Measurements from ENCODE around the gene DPYD.

The DPYD gene

GRCh38 chr1:97901017-97901658 lies 19.7 kb downstream of the DPYD start:
- Histone ChIP-seq H3K27me3 (ENCODE audit: low read depth) (no peaks in the 10 kb centered on the region; the same call in 1 of the 2 replicates), H3K9me3 (no peaks in the 10 kb centered on the region), H3K36me3 (replicated peaks) (no peaks in the 10 kb centered on the region), H3K4me3 (no peak overlapping the region), H3K4me1 (no peaks in the 10 kb centered on the region)
- no peak for DNase-seq (ENCODE audit: low spot score in 2 of 2)
- in situ Hi-C loops (cut with MboI; ENCODE audit: low sequenced_read_pairs) = no loop called here

GRCh38 chr1:97898948-97899347 lies 21.9 kb downstream of the DPYD start:
- no peak for DNase-seq (ENCODE audit: low spot score in 2 of 2)
- Histone ChIP-seq H3K27me3 (ENCODE audit: low read depth) (no peaks in the 10 kb centered on the region; the same call in 1 of the 2 replicates), H3K36me3 (replicated peaks) (no peaks in the 10 kb centered on the region), H3K4me3 (no peak overlapping the region), H3K4me1 (no peaks in the 10 kb centered on the region), H3K9me3 (no peaks in the 10 kb centered on the region)
- in situ Hi-C loops (cut with MboI; ENCODE audit: low sequenced_read_pairs) = no loop called here

GRCh38 chr1:97895278-97895677 lies 25.6 kb downstream of the DPYD start:
- DNase-seq (ENCODE audit: low spot score in 2 of 2) = no peak

GRCh38 chr1:97893844-97894243 lies 27.0 kb downstream of the DPYD start:
- Histone ChIP-seq H3K9me3 (no peaks in the 10 kb centered on the region), H3K4me3 (no peak overlapping the region), H3K27me3 (ENCODE audit: low read depth) (no peaks in the 10 kb centered on the region; the same call in 1 of the 2 replicates), H3K4me1 (no peaks in the 10 kb centered on the region), H3K36me3 (replicated peaks) (no peaks in the 10 kb centered on the region)
- no peak for DNase-seq (ENCODE audit: low spot score in 2 of 2)
- in situ Hi-C loops (cut with MboI; ENCODE audit: low sequenced_read_pairs) = no loop called here

More at GRCh38 chr1:97895278-97895677, 25.6 kb downstream of the DPYD start:
- in situ Hi-C loops (cut with MboI; ENCODE audit: low sequenced_read_pairs) = no loop called here
- Histone ChIP-seq H3K36me3 (replicated peaks) (no peaks in the 10 kb centered on the region), H3K9me3 (no peaks in the 10 kb centered on the region), H3K4me3 (no peak overlapping the region), H3K27me3 (ENCODE audit: low read depth) (no peaks in the 10 kb centered on the region; the same call in 1 of the 2 replicates), H3K4me1 (no peaks in the 10 kb centered on the region)

GRCh38 chr1:97886199-97886598 lies 34.6 kb downstream of the DPYD start:
- H3K27me3 ChIP-seq (ENCODE audit: low read depth) = no peaks in the 10 kb centered on the region
- in situ Hi-C loops (cut with MboI; ENCODE audit: low sequenced_read_pairs) = no loop called here

GRCh38 chr1:97883823-97884222 lies 37.0 kb downstream of the DPYD start:
- Histone ChIP-seq H3K36me3 (replicated peaks) (no peaks in the 10 kb centered on the region), H3K4me3 (no peak overlapping the region), H3K4me1 (no peaks in the 10 kb centered on the region), H3K9me3 (no peaks in the 10 kb centered on the region), H3K27me3 (ENCODE audit: low read depth) (no peaks in the 10 kb centered on the region)
- in situ Hi-C loops (cut with MboI; ENCODE audit: low sequenced_read_pairs) = no loop called here
- DNase-seq (ENCODE audit: low spot score in 2 of 2) = no peak

More at GRCh38 chr1:97886199-97886598, 34.6 kb downstream of the DPYD start:
- no peak for DNase-seq (ENCODE audit: low spot score in 2 of 2)
- H3K4me1 ChIP-seq = no peaks in the 10 kb centered on the region
- no peak overlapping the region for H3K4me3 ChIP-seq
- no peaks in the 10 kb centered on the region for H3K9me3 ChIP-seq
- H3K36me3 ChIP-seq (replicated peaks) = no peaks in the 10 kb centered on the region

GRCh38 chr1:97877307-97877706 lies 43.5 kb downstream of the DPYD start:
- DNase-seq (ENCODE audit: low spot score in 2 of 2) = no peak
- Histone ChIP-seq H3K36me3 (replicated peaks) (no peaks in the 10 kb centered on the region), H3K4me3 (no peak overlapping the region), H3K9me3 (no peaks in the 10 kb centered on the region), H3K27me3 (ENCODE audit: low read depth) (peaks cover 4% of the 10 kb centered on the region; the same call in 1 of the 2 replicates), H3K4me1 (no peaks in the 10 kb centered on the region)
- in situ Hi-C loops (cut with MboI; ENCODE audit: low sequenced_read_pairs) = no loop called here

- in situ Hi-C loops (cut with MboI; ENCODE audit: low sequenced_read_pairs) = no loop called here
- Histone ChIP-seq H3K4me1 (no peaks in the 10 kb centered on the region), H3K36me3 (replicated peaks) (no peaks in the 10 kb centered on the region), H3K27me3 (ENCODE audit: low read depth) (peaks cover 4% of the 10 kb centered on the region; the same call in 1 of the 2 replicates), H3K4me3 (no peak overlapping the region), H3K9me3 (no peaks in the 10 kb centered on the region)
- DNase-seq (ENCODE audit: low spot score in 2 of 2) = no peak
These were observed 44.8 kb downstream of the DPYD start for GRCh38 chr1:97875996-97876395.

GRCh38 chr1:97870589-97870988 lies 50.2 kb downstream of the DPYD start:
- in situ Hi-C loops (cut with MboI; ENCODE audit: low sequenced_read_pairs) = no loop called here
- H3K36me3 ChIP-seq (replicated peaks) = no peaks in the 10 kb centered on the region
- H3K4me1 ChIP-seq = 0 out of 2 replicates have a peak, but pooled peaks cover 3% of the 10 kb centered on the region
- H3K9me3 ChIP-seq = no peaks in the 10 kb centered on the region
- H3K4me3 ChIP-seq = no peak overlapping the region
- peak in 1 of 2 experiments; percentile 7 for DNase-seq (ENCODE audit: low spot score in 2 of 2)
- H3K27me3 ChIP-seq (ENCODE audit: low read depth) = peaks cover 4% of the 10 kb centered on the region; the same call in 1 of the 2 replicates

- no peaks in the 10 kb centered on the region for H3K36me3 ChIP-seq (replicated peaks)
- H3K9me3 ChIP-seq = no peaks in the 10 kb centered on the region
- in situ Hi-C loops (cut with MboI; ENCODE audit: low sequenced_read_pairs) = no loop called here
- peaks cover 4% of the 10 kb centered on the region; the same call in 1 of the 2 replicates for H3K27me3 ChIP-seq (ENCODE audit: low read depth)
- 0 out of 2 replicates have a peak, but pooled peaks cover 3% of the 10 kb centered on the region for H3K4me1 ChIP-seq
- no peak for DNase-seq (ENCODE audit: low spot score in 2 of 2)
- no peak overlapping the region for H3K4me3 ChIP-seq
These were observed 51.4 kb downstream of the DPYD start for GRCh38 chr1:97869441-97869840.

- Histone ChIP-seq H3K4me3 (no peak overlapping the region), H3K27me3 (ENCODE audit: low read depth) (no peaks in the 10 kb centered on the region), H3K36me3 (replicated peaks) (no peaks in the 10 kb centered on the region), H3K4me1 (0 out of 2 replicates have a peak, but pooled peaks cover 3% of the 10 kb centered on the region), H3K9me3 (no peaks in the 10 kb centered on the region)
- no peak for DNase-seq (ENCODE audit: low spot score in 2 of 2)
- in situ Hi-C loops (cut with MboI; ENCODE audit: low sequenced_read_pairs) = no loop called here
These were observed 53.7 kb downstream of the DPYD start for GRCh38 chr1:97867127-97867526.

- Histone ChIP-seq H3K9me3 (no peaks in the 10 kb centered on the region), H3K27me3 (ENCODE audit: low read depth) (no peaks in the 10 kb centered on the region), H3K36me3 (replicated peaks) (no peaks in the 10 kb centered on the region), H3K4me1 (no peaks in the 10 kb centered on the region), H3K4me3 (no peak overlapping the region)
- in situ Hi-C loops (cut with MboI; ENCODE audit: low sequenced_read_pairs) = no loop called here
- DNase-seq (ENCODE audit: low spot score in 2 of 2) = no peak
These were observed 56.2 kb downstream of the DPYD start for GRCh38 chr1:97864615-97865014.

- H3K9me3 ChIP-seq = no peaks in the 10 kb centered on the region
- no peak overlapping the region for H3K4me3 ChIP-seq
- H3K4me1 ChIP-seq = no peaks in the 10 kb centered on the region
- no peaks in the 10 kb centered on the region for H3K36me3 ChIP-seq (replicated peaks)
- DNase-seq (ENCODE audit: low spot score in 2 of 2) = no peak
- H3K27me3 ChIP-seq (ENCODE audit: low read depth) = no peaks in the 10 kb centered on the region; the same call in 1 of the 2 replicates
- in situ Hi-C loops (cut with MboI; ENCODE audit: low sequenced_read_pairs) = no loop called here
These were observed 67.6 kb downstream of the DPYD start for GRCh38 chr1:97853221-97853620.

GRCh38 chr1:97849345-97850340 lies 71.2 kb downstream of the DPYD start:
- Histone ChIP-seq H3K4me1 (no peaks in the 10 kb centered on the region), H3K36me3 (replicated peaks) (no peaks in the 10 kb centered on the region), H3K4me3 (no peak overlapping the region), H3K9me3 (no peaks in the 10 kb centered on the region), H3K27me3 (ENCODE audit: low read depth) (no peaks in the 10 kb centered on the region; the same call in 1 of the 2 replicates)
- in situ Hi-C loops (cut with MboI; ENCODE audit: low sequenced_read_pairs) = no loop called here
- DNase-seq (ENCODE audit: low spot score in 2 of 2) = no peak
